ENCODE data around the gene BTN1A1. TPM values are rescaled to one million over a fixed set of nuclear protein-coding genes. Genes with fewer than 3 reads are reported as not detected.

Gene BTN1A1
- total and polyA plus RNA-seq, 10 of the 15 experiments (the other 5 are each of a cell fraction or from before 2014, with no cell fraction given), result 0.05 to 2.2 (median 0.87) TPM

DNA sequence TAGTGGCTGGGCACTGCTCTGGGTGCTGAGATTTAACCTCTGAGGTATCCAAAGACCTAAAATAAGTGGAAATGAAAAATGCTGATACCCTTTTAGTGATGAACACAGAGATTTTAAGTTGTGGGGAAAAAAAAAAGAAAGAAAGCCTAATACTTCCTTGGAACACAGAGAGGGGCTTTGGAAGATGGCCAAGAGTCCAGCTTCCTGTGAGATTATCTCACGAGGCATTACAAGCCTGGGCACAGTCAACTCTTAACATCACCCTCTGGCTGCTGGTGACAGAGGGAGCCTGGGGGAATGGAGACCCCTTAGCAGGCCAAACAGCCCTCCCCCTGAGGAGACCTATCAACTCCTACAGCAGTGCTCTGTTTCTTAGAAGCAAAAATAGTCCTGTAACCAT lies 22.7 kb upstream of the BTN1A1 start:
- peaks cover 27% of the 10 kb centered on the region for H3K4me1 ChIP-seq (ENCODE audit: control insufficient read depth, insufficient read depth, low read length)
- no peaks in the 10 kb centered on the region for H4K20me1 ChIP-seq (ENCODE audit: control insufficient read depth, insufficient read depth)
- H3K36me3 ChIP-seq (ENCODE audit: control insufficient read depth in 2 of 2, insufficient read depth in 2 of 2, low read length in 1 of 2), result no peaks in the 10 kb centered on the region
- no TSS peak for BruUV-seq (replicated peaks)
- in situ Hi-C loops (cut with MboI) (no loop called here), intact Hi-C loops (cut with micrococcal nuclease; ENCODE audit: unreplicated experiment) (no loop called here)
- peak overlapping the region; percentile 19; the same call in 1 of the 2 replicates for H3K4me2 ChIP-seq (ENCODE audit: control insufficient read depth, insufficient read depth)
- peaks cover 13% of the 10 kb centered on the region for H3K79me2 ChIP-seq (ENCODE audit: control insufficient read depth, insufficient read depth, low read length)
- no peak overlapping the region for H3K4me3 ChIP-seq
- H3K9ac ChIP-seq (ENCODE audit: control insufficient read depth, insufficient read depth, low read length), result no peak overlapping the region; the same call in 1 of the 2 replicates
- H3K9me3 ChIP-seq (replicated peaks; ENCODE audit: control insufficient read depth, insufficient read depth, low read length), result no peaks in the 10 kb centered on the region; the same call in 2 of the 3 replicates
- DNase-seq (ENCODE audit: low read depth, low spot score) (no peak), FAIRE-seq (no peak), ATAC-seq (no peak)
- H3K27ac ChIP-seq (ENCODE audit: control insufficient read depth, insufficient read depth), result peak overlapping the region; percentile 1; the same call in 1 of the 2 replicates
- no peaks in the 10 kb centered on the region for H3K27me3 ChIP-seq (replicated peaks in 1 of 2; ENCODE audit: control insufficient read depth in 2 of 2, insufficient read depth in 2 of 2, low read length in 1 of 2)
- TF ChIP-seq, protein P1, sequence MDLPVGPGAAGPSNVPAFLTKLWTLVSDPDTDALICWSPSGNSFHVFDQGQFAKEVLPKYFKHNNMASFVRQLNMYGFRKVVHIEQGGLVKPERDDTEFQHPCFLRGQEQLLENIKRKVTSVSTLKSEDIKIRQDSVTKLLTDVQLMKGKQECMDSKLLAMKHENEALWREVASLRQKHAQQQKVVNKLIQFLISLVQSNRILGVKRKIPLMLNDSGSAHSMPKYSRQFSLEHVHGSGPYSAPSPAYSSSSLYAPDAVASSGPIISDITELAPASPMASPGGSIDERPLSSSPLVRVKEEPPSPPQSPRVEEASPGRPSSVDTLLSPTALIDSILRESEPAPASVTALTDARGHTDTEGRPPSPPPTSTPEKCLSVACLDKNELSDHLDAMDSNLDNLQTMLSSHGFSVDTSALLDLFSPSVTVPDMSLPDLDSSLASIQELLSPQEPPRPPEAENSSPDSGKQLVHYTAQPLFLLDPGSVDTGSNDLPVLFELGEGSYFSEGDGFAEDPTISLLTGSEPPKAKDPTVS (IDR thresholded peaks at IDR 0.05; ENCODE audit: low read depth, low read length), result no peak
- TF ChIP-seq, protein P2, sequence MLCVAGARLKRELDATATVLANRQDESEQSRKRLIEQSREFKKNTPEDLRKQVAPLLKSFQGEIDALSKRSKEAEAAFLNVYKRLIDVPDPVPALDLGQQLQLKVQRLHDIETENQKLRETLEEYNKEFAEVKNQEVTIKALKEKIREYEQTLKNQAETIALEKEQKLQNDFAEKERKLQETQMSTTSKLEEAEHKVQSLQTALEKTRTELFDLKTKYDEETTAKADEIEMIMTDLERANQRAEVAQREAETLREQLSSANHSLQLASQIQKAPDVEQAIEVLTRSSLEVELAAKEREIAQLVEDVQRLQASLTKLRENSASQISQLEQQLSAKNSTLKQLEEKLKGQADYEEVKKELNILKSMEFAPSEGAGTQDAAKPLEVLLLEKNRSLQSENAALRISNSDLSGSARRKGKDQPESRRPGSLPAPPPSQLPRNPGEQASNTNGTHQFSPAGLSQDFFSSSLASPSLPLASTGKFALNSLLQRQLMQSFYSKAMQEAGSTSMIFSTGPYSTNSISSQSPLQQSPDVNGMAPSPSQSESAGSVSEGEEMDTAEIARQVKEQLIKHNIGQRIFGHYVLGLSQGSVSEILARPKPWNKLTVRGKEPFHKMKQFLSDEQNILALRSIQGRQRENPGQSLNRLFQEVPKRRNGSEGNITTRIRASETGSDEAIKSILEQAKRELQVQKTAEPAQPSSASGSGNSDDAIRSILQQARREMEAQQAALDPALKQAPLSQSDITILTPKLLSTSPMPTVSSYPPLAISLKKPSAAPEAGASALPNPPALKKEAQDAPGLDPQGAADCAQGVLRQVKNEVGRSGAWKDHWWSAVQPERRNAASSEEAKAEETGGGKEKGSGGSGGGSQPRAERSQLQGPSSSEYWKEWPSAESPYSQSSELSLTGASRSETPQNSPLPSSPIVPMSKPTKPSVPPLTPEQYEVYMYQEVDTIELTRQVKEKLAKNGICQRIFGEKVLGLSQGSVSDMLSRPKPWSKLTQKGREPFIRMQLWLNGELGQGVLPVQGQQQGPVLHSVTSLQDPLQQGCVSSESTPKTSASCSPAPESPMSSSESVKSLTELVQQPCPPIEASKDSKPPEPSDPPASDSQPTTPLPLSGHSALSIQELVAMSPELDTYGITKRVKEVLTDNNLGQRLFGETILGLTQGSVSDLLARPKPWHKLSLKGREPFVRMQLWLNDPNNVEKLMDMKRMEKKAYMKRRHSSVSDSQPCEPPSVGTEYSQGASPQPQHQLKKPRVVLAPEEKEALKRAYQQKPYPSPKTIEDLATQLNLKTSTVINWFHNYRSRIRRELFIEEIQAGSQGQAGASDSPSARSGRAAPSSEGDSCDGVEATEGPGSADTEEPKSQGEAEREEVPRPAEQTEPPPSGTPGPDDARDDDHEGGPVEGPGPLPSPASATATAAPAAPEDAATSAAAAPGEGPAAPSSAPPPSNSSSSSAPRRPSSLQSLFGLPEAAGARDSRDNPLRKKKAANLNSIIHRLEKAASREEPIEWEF (IDR thresholded peaks at IDR 0.05; ENCODE audit: insufficient replicate concordance, low read depth, low read length), result no peak
- TF ChIP-seq YBX1 (IDR thresholded peaks at IDR 0.05), result no peak
- TF ChIP-seq, protein P3, sequence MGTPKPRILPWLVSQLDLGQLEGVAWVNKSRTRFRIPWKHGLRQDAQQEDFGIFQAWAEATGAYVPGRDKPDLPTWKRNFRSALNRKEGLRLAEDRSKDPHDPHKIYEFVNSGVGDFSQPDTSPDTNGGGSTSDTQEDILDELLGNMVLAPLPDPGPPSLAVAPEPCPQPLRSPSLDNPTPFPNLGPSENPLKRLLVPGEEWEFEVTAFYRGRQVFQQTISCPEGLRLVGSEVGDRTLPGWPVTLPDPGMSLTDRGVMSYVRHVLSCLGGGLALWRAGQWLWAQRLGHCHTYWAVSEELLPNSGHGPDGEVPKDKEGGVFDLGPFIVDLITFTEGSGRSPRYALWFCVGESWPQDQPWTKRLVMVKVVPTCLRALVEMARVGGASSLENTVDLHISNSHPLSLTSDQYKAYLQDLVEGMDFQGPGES (IDR thresholded peaks at IDR 0.05), result no peak
- ChIA-PET RAD21 (ENCODE audit: unreplicated experiment) (interaction anchor here (1.0 kb wide), 1 partner anchor 111 kb away, joined by 3 read pairs; no protein-coding TSS in a partner anchor), SMC1A (ENCODE audit: uncharacterized antibody, unreplicated experiment) (interaction anchor here (0.7 to 2.0 kb wide), 6 partner anchors 8 to 93 kb away, joined by 3 to 7 read pairs (median 4); no protein-coding TSS in a partner anchor), POLR2A (interaction anchor here (1.4 to 5.1 kb wide), 2 partner anchors 13 to 32 kb away, joined by 9 to 38 read pairs; no protein-coding TSS in a partner anchor), CTCF (interaction anchor here (1.2 kb wide), 1 partner anchor 118 kb away, joined by 3 read pairs; no protein-coding TSS in a partner anchor)
- H2AFZ ChIP-seq (ENCODE audit: control insufficient read depth, low read depth, low read length), result no peak overlapping the region
- 36% methylated on average over 1 of the region's 1 CpG for WGBS (ENCODE audit: insufficient coverage, insufficient replicate concordance, low lambda C conversion rate, missing lambda C conversion rate)

Data from GM12878 (cell line).